ENCODE data around the gene CIAO3. TPM values are rescaled to one million over a fixed set of nuclear protein-coding genes. Genes with fewer than 3 reads are reported as not detected.

The CIAO3 gene
- total RNA-seq, 1 experiment from 2014 or later: 50.9 TPM

DNA sequence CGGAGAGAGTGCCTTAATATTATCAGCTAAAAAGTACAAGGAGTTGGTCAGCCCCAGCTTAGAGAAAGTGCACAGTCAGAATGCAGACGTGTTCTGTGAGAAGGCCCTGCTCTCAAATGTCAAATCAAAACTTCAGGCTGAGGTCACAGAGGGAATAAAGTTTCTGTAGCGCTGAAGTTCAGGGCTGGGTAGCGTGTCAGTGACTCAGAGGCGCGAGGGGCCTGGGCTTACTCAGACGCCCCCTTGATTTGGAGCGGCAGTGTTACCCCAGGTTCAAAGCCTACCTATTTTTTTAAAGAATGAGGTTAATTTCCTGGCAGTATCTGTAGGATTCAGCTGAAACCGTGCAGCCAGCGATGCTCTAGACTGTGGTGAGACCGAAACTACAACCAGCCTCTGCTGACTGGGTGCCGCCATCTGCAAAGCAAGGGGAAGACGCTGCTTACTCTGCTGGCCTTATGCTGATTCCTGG, 4.8 kb downstream of the CIAO3 start:
- Mint-ChIP-seq H3K4me3 (no peak overlapping the region), H3K9me3 (no peaks in the 10 kb centered on the region), H3K4me1 (peaks cover 14% of the 10 kb centered on the region), H3K27ac (no peak overlapping the region), H3K27me3 (ENCODE audit: low read depth) (no peaks in the 10 kb centered on the region), H3K36me3 (peaks cover 9% of the 10 kb centered on the region; the same call in 1 of the 2 replicates)
- DNase-seq (ENCODE audit: low spot score) (no peak), ATAC-seq (no peak)
- POLR2A ChIA-PET: no interaction called here
- TF ChIP-seq, protein P1, sequence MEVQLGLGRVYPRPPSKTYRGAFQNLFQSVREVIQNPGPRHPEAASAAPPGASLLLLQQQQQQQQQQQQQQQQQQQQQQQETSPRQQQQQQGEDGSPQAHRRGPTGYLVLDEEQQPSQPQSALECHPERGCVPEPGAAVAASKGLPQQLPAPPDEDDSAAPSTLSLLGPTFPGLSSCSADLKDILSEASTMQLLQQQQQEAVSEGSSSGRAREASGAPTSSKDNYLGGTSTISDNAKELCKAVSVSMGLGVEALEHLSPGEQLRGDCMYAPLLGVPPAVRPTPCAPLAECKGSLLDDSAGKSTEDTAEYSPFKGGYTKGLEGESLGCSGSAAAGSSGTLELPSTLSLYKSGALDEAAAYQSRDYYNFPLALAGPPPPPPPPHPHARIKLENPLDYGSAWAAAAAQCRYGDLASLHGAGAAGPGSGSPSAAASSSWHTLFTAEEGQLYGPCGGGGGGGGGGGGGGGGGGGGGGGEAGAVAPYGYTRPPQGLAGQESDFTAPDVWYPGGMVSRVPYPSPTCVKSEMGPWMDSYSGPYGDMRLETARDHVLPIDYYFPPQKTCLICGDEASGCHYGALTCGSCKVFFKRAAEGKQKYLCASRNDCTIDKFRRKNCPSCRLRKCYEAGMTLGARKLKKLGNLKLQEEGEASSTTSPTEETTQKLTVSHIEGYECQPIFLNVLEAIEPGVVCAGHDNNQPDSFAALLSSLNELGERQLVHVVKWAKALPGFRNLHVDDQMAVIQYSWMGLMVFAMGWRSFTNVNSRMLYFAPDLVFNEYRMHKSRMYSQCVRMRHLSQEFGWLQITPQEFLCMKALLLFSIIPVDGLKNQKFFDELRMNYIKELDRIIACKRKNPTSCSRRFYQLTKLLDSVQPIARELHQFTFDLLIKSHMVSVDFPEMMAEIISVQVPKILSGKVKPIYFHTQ (CRISPR knock-in tag; IDR thresholded peaks at IDR 0.05): no peak
- TF ChIP-seq, protein P2, sequence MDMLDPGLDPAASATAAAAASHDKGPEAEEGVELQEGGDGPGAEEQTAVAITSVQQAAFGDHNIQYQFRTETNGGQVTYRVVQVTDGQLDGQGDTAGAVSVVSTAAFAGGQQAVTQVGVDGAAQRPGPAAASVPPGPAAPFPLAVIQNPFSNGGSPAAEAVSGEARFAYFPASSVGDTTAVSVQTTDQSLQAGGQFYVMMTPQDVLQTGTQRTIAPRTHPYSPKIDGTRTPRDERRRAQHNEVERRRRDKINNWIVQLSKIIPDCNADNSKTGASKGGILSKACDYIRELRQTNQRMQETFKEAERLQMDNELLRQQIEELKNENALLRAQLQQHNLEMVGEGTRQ (CRISPR knock-in tag; IDR thresholded peaks at IDR 0.05): no peak
- TF ChIP-seq OVOL2 (CRISPR knock-in tag; IDR thresholded peaks at IDR 0.05; ENCODE audit: borderline replicate concordance): no peak
- TF ChIP-seq ZNF121 (CRISPR knock-in tag; IDR thresholded peaks at IDR 0.05): no peak
- TF ChIP-seq FOXP1 (CRISPR knock-in tag; IDR thresholded peaks at IDR 0.05; ENCODE audit: borderline replicate concordance): no peak
- TF ChIP-seq, protein P3, sequence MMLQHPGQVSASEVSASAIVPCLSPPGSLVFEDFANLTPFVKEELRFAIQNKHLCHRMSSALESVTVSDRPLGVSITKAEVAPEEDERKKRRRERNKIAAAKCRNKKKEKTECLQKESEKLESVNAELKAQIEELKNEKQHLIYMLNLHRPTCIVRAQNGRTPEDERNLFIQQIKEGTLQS (CRISPR knock-in tag; conservative IDR thresholded peaks at IDR 0.05): no peak
- no peak for TF ChIP-seq ZNF263 (CRISPR knock-in tag; IDR thresholded peaks at IDR 0.05; ENCODE audit: low read depth)
- TF ChIP-seq NFATC4 (CRISPR knock-in tag; IDR thresholded peaks at IDR 0.05): no peak
- TF ChIP-seq ZNF416 (CRISPR knock-in tag; IDR thresholded peaks at IDR 0.05): no peak
- TF ChIP-seq SP1 (CRISPR knock-in tag; conservative IDR thresholded peaks at IDR 0.05): no peak
- CTCF ChIA-PET: interaction anchor here (0.7 to 1.0 kb wide), 3 partner anchors 10 to 35 kb away, joined by 3 read pairs; partner anchors contain the start of gene CCDC78

DNA sequence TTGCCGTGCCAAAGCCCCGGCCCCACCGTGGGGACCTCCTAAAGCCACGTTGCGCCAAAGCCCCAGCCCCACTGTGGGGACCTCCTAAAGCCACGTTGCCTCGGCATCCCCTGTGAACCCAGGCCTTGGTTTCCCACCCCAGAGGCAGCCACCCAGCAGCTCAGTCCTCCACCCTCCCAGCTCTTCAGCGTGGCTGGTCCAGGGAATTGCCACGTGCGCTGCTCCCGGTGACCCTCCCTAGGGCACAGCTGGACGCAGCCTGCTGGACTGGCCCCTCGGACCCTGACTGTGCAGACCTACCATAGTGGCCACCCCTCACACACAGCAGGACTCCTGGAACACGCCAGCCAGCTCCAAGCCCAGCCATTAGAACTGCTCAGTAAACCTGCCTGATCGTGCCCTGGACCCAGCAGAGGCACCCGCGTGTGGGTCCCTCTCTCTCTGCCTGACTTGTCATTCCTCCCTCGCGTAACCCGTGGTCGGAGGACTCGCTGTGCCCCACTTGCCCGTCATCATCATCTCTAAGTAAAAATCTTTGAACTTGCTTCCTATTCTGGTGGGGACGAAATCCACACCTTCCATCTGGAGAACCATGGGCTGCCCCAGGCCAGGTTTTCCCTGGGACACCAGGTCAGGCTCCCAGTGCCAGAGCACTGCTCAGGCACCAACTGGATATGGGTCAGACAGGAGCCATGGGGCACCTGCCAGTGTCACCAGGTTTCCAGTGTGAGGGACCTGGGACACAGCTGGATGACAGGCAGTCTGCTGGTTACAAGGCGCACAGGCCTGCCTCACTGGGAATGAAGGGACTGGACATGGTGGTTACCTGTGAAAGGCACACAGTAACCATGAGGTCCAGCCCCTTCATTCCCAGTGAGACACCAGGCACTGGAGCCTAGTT, 5.6 kb downstream of the CIAO3 start:
- Mint-ChIP-seq H3K27ac (no peak overlapping the region), H3K27me3 (ENCODE audit: low read depth) (no peaks in the 10 kb centered on the region), H3K36me3 (peaks cover 9% of the 10 kb centered on the region; the same call in 1 of the 2 replicates), H3K9me3 (no peaks in the 10 kb centered on the region), H3K4me1 (peaks cover 14% of the 10 kb centered on the region), H3K4me3 (no peak overlapping the region)
- ChIA-PET POLR2A (no interaction called here), CTCF (interaction anchor here (0.7 to 4.0 kb wide), 3 partner anchors 14 to 50 kb away, joined by 3 to 19 read pairs (median 13); partner anchors contain the start of gene ANTKMT)
- TF ChIP-seq, protein P4, sequence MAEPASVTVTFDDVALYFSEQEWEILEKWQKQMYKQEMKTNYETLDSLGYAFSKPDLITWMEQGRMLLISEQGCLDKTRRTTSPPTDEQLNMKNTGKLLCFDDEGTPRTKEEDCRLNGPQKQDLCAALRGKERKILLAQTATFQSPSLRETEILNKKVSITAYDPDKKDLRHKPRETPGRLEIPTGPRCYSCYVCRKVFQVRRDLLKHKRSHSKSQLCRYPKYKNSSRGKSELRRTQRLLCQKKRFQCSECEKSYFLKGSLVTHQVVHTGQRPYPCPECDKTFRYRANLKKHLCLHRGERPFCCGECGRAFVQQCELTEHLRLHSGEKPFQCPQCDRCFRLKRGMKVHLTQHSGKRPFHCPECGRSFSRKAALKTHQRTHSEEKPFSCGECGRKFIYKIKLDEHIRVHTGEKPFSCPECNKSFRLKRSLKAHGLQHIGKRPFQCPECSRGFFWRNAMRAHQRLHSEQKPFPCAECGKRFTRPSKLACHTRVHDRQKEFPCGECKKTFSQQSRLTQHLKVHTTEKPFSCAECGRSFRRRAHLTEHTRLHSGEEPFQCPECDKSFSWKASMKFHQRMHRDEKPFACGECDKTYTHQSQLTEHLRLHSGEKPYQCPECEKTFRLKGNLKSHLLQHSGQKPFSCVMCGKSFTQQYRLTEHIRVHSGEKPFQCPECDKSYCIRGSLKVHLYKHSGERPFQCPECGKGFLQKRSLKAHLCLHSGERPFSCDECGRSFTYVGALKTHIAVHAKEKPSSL (CRISPR knock-in tag; conservative IDR thresholded peaks at IDR 0.05): no peak
- no peak for TF ChIP-seq TP53 (CRISPR knock-in tag; IDR thresholded peaks at IDR 0.05)
- TF ChIP-seq, protein P5, sequence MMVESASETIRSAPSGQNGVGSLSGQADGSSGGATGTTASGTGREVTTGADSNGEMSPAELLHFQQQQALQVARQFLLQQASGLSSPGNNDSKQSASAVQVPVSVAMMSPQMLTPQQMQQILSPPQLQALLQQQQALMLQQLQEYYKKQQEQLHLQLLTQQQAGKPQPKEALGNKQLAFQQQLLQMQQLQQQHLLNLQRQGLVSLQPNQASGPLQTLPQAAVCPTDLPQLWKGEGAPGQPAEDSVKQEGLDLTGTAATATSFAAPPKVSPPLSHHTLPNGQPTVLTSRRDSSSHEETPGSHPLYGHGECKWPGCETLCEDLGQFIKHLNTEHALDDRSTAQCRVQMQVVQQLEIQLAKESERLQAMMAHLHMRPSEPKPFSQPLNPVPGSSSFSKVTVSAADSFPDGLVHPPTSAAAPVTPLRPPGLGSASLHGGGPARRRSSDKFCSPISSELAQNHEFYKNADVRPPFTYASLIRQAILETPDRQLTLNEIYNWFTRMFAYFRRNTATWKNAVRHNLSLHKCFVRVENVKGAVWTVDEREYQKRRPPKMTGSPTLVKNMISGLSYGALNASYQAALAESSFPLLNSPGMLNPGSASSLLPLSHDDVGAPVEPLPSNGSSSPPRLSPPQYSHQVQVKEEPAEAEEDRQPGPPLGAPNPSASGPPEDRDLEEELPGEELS (CRISPR knock-in tag; IDR thresholded peaks at IDR 0.05): no peak
- DNase-seq (ENCODE audit: low spot score) (no peak), ATAC-seq (no peak)
